B cell (primary cell): ENCODE results near the gene GPR85.

Experiments used
- CTCF ChIP-seq: fragments of 200-600 bp; IDR thresholded peaks from one replicate; pipeline ENCODE4 v1.8.0; 2022; ENCODE audit warnings: antibody characterized with exemption, mild to moderate bottlenecking
- EZH2 ChIP-seq: IDR thresholded peaks from 2 replicates; pipeline ENCODE4 v1.6.1; 2012; ENCODE audit warnings: borderline replicate concordance, low read depth, mild to moderate bottlenecking, moderate library complexity, low read length; ENCODE audit not compliant: insufficient read depth, poor library complexity, severe bottlenecking

GRCh38 chr7:113060100-113060499, 26.5 kb downstream of the GPR85 start:
- TF ChIP-seq CTCF (no peak), EZH2 (no peak)
